GM23338 (cell line): ENCODE data around the gene GSTA1. TPM values are rescaled to one million over a fixed set of nuclear protein-coding genes. Genes with fewer than 3 reads are reported as not detected.

Source experiments
- ATAC-seq: fragments of 200-7000 bp; cut with Tn5 transposase; 3 replicates; pipeline ENCODE4 v1.9.1; 2020
- DNase-seq: peaks from one replicate; pipeline ENCODE4 v3.0.0-alpha.2; 2015; ENCODE audit warnings: low spot score
- H2AFZ ChIP-seq: fragments of 200-600 bp; sonication (generic); 2 replicates; pipeline ENCODE4 v1.8.0; 2016; ENCODE audit warnings: antibody characterized with exemption, mild to moderate bottlenecking, moderate library complexity
- H3F3A ChIP-seq: fragments of 200-600 bp; sonication (generic); replicated peaks from 2 replicates; pipeline ENCODE4 v1.8.0; 2017; ENCODE audit warnings: antibody characterized with exemption, mixed run types, low read depth
- H3K27ac ChIP-seq: fragments of 200-600 bp; sonication (generic); 2 replicates; pipeline ENCODE4 v1.6.1; 2016; ENCODE audit warnings: low read depth
- H3K27me3 ChIP-seq: fragments of 200-600 bp; sonication (generic); 2 replicates; pipeline ENCODE4 v1.8.0; 2016; ENCODE audit warnings: mild to moderate bottlenecking, mixed run types, moderate library complexity; ENCODE audit not compliant: insufficient read depth
- H3K36me3 ChIP-seq: fragments of 200-600 bp; sonication (generic); 2 replicates; pipeline ENCODE4 v1.8.0; 2016; ENCODE audit warnings: mild to moderate bottlenecking; ENCODE audit not compliant: insufficient read depth
- H3K4me1 ChIP-seq: fragments of 200-600 bp; sonication (generic); 2 replicates; pipeline ENCODE4 v1.8.0; 2016; ENCODE audit warnings: mild to moderate bottlenecking, moderate library complexity; ENCODE audit not compliant: insufficient read depth
- H3K4me2 ChIP-seq: fragments of 200-600 bp; sonication (generic); 2 replicates; pipeline ENCODE4 v1.7.1; 2017; ENCODE audit warnings: mixed run types
- H3K4me3 ChIP-seq: fragments of 200-600 bp; sonication (generic); 2 replicates; pipeline ENCODE4 v1.6.1; 2016; ENCODE audit warnings: mixed run types
- H3K79me2 ChIP-seq: fragments of 200-600 bp; sonication (generic); replicated peaks from 2 replicates; pipeline ENCODE4 v1.8.0; 2017; ENCODE audit warnings: mild to moderate bottlenecking; ENCODE audit not compliant: insufficient read depth
- H3K9me2 ChIP-seq: fragments of 200-600 bp; sonication (generic); 2 replicates; pipeline ENCODE4 v1.8.0; 2017; ENCODE audit not compliant: insufficient read depth
- H4K20me1 ChIP-seq: fragments of 200-600 bp; sonication (generic); replicated peaks from 2 replicates; pipeline ENCODE4 v1.8.0; 2017; ENCODE audit warnings: mild to moderate bottlenecking; ENCODE audit not compliant: insufficient read depth
- H3K27ac Mint-ChIP-seq: 2 replicates; pipeline ENCODE4 v1.8.0; 2020; ENCODE audit warnings: inconsistent platforms, mild to moderate bottlenecking, moderate library complexity, mixed read lengths
- H3K27me3 Mint-ChIP-seq: 3 replicates; pipeline ENCODE4 v1.8.0; 2022; ENCODE audit warnings: low read depth, mild to moderate bottlenecking, moderate library complexity, mixed read lengths, inconsistent platforms; ENCODE audit not compliant: insufficient read depth, poor library complexity
- H3K36me3 Mint-ChIP-seq: 3 replicates; pipeline ENCODE4 v1.8.0; 2021; ENCODE audit warnings: low read depth, mild to moderate bottlenecking, inconsistent platforms, moderate library complexity, mixed read lengths
- H3K4me1 Mint-ChIP-seq: 3 replicates; pipeline ENCODE4 v1.8.0; 2020; ENCODE audit warnings: mild to moderate bottlenecking, inconsistent platforms, mixed read lengths
- H3K4me3 Mint-ChIP-seq: 3 replicates; pipeline ENCODE4 v1.8.0; 2021; ENCODE audit warnings: moderate library complexity, mild to moderate bottlenecking, inconsistent platforms, mixed read lengths
- H3K9me3 Mint-ChIP-seq: 3 replicates; pipeline ENCODE4 v1.8.0; 2020; ENCODE audit warnings: moderate library complexity, mild to moderate bottlenecking, inconsistent platforms, mixed read lengths
- CREB1 ChIP-seq: fragments of 250-450 bp; sonication (Bioruptor Pico); IDR thresholded peaks from 2 replicates; pipeline ENCODE4 v1.5.0; 2020; ENCODE audit warnings: low read depth, mild to moderate bottlenecking, moderate library complexity
- CTCF ChIP-seq, 2 experiments: fragments of 200-600 bp in 1 of 2; sonication (generic) in 1 of 2; conservative IDR thresholded peaks; 2 replicates each; pipeline versions ENCODE4 v1.5.1 to v1.6.1; 2016 to 2017; ENCODE audit warnings: antibody characterized with exemption in 2 of 2, low read depth in 2 of 2, mild to moderate bottlenecking in 2 of 2, moderate library complexity in 1 of 2
- ETS1 ChIP-seq: IDR thresholded peaks from 2 replicates; pipeline ENCODE4 v1.6.1; 2016; ENCODE audit warnings: antibody characterized with exemption
- EZH2 ChIP-seq: fragments of 200-600 bp; sonication (generic); IDR thresholded peaks from one replicate; pipeline ENCODE4 v1.8.0; 2017; ENCODE audit warnings: antibody characterized with exemption, mild to moderate bottlenecking, low read depth; ENCODE audit not compliant: unreplicated experiment
- EZH2phosphoT487 ChIP-seq: fragments of 200-600 bp; sonication (generic); IDR thresholded peaks from one replicate; pipeline ENCODE4 v1.8.1; 2018; ENCODE audit warnings: antibody characterized with exemption; ENCODE audit not compliant: unreplicated experiment
- JUNB ChIP-seq: IDR thresholded peaks from one replicate; pipeline ENCODE4 v1.6.1; 2016; ENCODE audit warnings: antibody characterized with exemption; ENCODE audit not compliant: unreplicated experiment
- NANOG ChIP-seq: IDR thresholded peaks from 2 replicates; pipeline ENCODE4 v1.6.1; 2016; ENCODE audit warnings: antibody characterized with exemption, borderline replicate concordance
- POLR2AphosphoS5 ChIP-seq: IDR thresholded peaks from 2 replicates; pipeline ENCODE4 v1.6.1; 2016; ENCODE audit warnings: antibody characterized with exemption, low read depth
- STAT1 ChIP-seq: IDR thresholded peaks from one replicate; pipeline ENCODE4 v1.6.1; 2016; ENCODE audit warnings: antibody characterized with exemption; ENCODE audit not compliant: unreplicated experiment
- ZNF114 ChIP-seq: fragments of 250-450 bp; sonication (Bioruptor Pico); IDR thresholded peaks from 2 replicates; pipeline ENCODE4 v1.5.0; 2020; ENCODE audit warnings: mild to moderate bottlenecking, moderate library complexity
- ZNF331 ChIP-seq: fragments of 250-450 bp; sonication (Bioruptor Pico); IDR thresholded peaks from 2 replicates; pipeline ENCODE4 v1.5.0; 2020; ENCODE audit warnings: low read depth, mild to moderate bottlenecking, moderate library complexity
- ZNF462 ChIP-seq: fragments of 250-450 bp; sonication (Bioruptor Pico); IDR thresholded peaks from 2 replicates; pipeline ENCODE4 v1.5.0; 2020; ENCODE audit warnings: mild to moderate bottlenecking, moderate library complexity
- polyA plus RNA-seq: library from polyadenylated mRNA; unstranded; fragments of >200 nt; fragmentation: Nextera tagmentation; extraction: Ambion mirVana; gene quantifications from 2 replicates; pipeline ENCODE4 v1.2.1, GENCODE V29; 2016
- total RNA-seq: library from RNA; depleted of rRNA; stranded (reverse); fragments of >200 nt; shearing (Covaris generic); gene quantifications from 2 replicates; pipeline ENCODE4 v1.2.3, GENCODE V29; 2014
- TF ChIP-seq, protein P1 (sequence below): IDR thresholded peaks from one replicate; pipeline ENCODE4 v1.6.1; 2018; ENCODE audit warnings: antibody characterized with exemption; ENCODE audit not compliant: unreplicated experiment

GSTA1 gene
- total and polyA plus RNA-seq, 2 experiments from 2014 or later: not detected

- Histone ChIP-seq H3K79me2 (no peaks in the 10 kb centered on the region), H3K9me2 (no peaks in the 10 kb centered on the region), H3K27me3 (no peaks in the 10 kb centered on the region), H3K4me1 (no peaks in the 10 kb centered on the region), H3F3A (no peaks in the 10 kb centered on the region), H4K20me1 (no peaks in the 10 kb centered on the region), H3K27ac (no peak overlapping the region), H3K4me2 (no peak overlapping the region), H2AFZ (no peak overlapping the region), H3K4me3 (no peak overlapping the region), H3K36me3 (no peaks in the 10 kb centered on the region)
- Mint-ChIP-seq H3K4me3 (no peak overlapping the region), H3K4me1 (peaks cover 4% of the 10 kb centered on the region; the same call in 2 of the 3 replicates), H3K9me3 (peaks cover 5% of the 10 kb centered on the region; the same call in 2 of the 3 replicates), H3K27me3 (peaks cover 3% of the 10 kb centered on the region), H3K36me3 (no peaks in the 10 kb centered on the region), H3K27ac (no peak overlapping the region)
- ATAC-seq: no peak
- TF ChIP-seq, protein P1, sequence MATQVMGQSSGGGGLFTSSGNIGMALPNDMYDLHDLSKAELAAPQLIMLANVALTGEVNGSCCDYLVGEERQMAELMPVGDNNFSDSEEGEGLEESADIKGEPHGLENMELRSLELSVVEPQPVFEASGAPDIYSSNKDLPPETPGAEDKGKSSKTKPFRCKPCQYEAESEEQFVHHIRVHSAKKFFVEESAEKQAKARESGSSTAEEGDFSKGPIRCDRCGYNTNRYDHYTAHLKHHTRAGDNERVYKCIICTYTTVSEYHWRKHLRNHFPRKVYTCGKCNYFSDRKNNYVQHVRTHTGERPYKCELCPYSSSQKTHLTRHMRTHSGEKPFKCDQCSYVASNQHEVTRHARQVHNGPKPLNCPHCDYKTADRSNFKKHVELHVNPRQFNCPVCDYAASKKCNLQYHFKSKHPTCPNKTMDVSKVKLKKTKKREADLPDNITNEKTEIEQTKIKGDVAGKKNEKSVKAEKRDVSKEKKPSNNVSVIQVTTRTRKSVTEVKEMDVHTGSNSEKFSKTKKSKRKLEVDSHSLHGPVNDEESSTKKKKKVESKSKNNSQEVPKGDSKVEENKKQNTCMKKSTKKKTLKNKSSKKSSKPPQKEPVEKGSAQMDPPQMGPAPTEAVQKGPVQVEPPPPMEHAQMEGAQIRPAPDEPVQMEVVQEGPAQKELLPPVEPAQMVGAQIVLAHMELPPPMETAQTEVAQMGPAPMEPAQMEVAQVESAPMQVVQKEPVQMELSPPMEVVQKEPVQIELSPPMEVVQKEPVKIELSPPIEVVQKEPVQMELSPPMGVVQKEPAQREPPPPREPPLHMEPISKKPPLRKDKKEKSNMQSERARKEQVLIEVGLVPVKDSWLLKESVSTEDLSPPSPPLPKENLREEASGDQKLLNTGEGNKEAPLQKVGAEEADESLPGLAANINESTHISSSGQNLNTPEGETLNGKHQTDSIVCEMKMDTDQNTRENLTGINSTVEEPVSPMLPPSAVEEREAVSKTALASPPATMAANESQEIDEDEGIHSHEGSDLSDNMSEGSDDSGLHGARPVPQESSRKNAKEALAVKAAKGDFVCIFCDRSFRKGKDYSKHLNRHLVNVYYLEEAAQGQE: no peak
- no peak for TF ChIP-seq ZNF331 (CRISPR knock-in tag)
- TF ChIP-seq EZH2: no peak
- TF ChIP-seq STAT1: no peak
- TF ChIP-seq NANOG: no peak
- TF ChIP-seq POLR2AphosphoS5: no peak
- no peak for TF ChIP-seq ZNF114 (CRISPR knock-in tag)
- no peak for TF ChIP-seq ZNF462
- TF ChIP-seq EZH2phosphoT487: no peak
- TF ChIP-seq CREB1 (CRISPR knock-in tag): no peak
- no peak for TF ChIP-seq JUNB
- TF ChIP-seq ETS1: no peak
- no peak for TF ChIP-seq CTCF (conservative IDR thresholded peaks at IDR 0.05; ENCODE audit: low read depth in 2 of 2)
- DNase-seq: no peak
Measured at GRCh38 chr6:52759085-52759484, 44.5 kb downstream of the GSTA1 start.
